CMK (cell line): Measurements from ENCODE around the gene ZNF76.
A peak's percentile ranks its signal among the peaks of the same experiment; 100 is the strongest.

Experiments used
- DNase-seq: peaks from one replicate; pipeline ENCODE4 v3.0.0-alpha.2; 2010; ENCODE audit warnings: low read depth

The ZNF76 gene

GRCh38 chr6:35267897-35268296 is 8.4 kb downstream of the ZNF76 start:
- no peak for DNase-seq

- no peak for DNase-seq
These were observed 12.5 kb downstream of the ZNF76 start for GRCh38 chr6:35272005-35272404.

GRCh38 chr6:35273822-35274559 is 14.5 kb downstream of the ZNF76 start:
- no peak for DNase-seq

GRCh38 chr6:35275744-35276260 is 16.3 kb downstream of the ZNF76 start:
- no peak for DNase-seq

- no peak for DNase-seq
These were observed 19.2 kb downstream of the ZNF76 start for GRCh38 chr6:35278708-35279107.

GRCh38 chr6:35280903-35281302 is 21.4 kb downstream of the ZNF76 start:
- DNase-seq, result no peak

- no peak for DNase-seq
These were observed 22.9 kb downstream of the ZNF76 start for GRCh38 chr6:35282472-35282871.

GRCh38 chr6:35283361-35283760 is 23.8 kb downstream of the ZNF76 start:
- DNase-seq, result no peak

GRCh38 chr6:35287671-35288396 is 28.3 kb downstream of the ZNF76 start:
- no peak for DNase-seq

- DNase-seq, result no peak
These were observed 29.3 kb downstream of the ZNF76 start for GRCh38 chr6:35288834-35289233.

GRCh38 chr6:35291491-35291890 is 32.0 kb downstream of the ZNF76 start:
- no peak for DNase-seq

GRCh38 chr6:35292494-35292893 is 33.0 kb downstream of the ZNF76 start:
- no peak for DNase-seq

GRCh38 chr6:35293681-35294080 is 34.1 kb downstream of the ZNF76 start:
- no peak for DNase-seq

- no peak for DNase-seq
These were observed 34.9 kb downstream of the ZNF76 start for GRCh38 chr6:35294308-35294945.

- no peak for DNase-seq
These were observed 35.5 kb downstream of the ZNF76 start for GRCh38 chr6:35295036-35295435.

GRCh38 chr6:35295521-35296315 is 36.2 kb downstream of the ZNF76 start:
- DNase-seq, result no peak

- DNase-seq, result no peak
These were observed 37.5 kb downstream of the ZNF76 start for GRCh38 chr6:35296931-35297600.

- DNase-seq, result peak; percentile 83
These were observed 38.3 kb downstream of the ZNF76 start, which contains the start of gene DEF6 for GRCh38 chr6:35297601-35298481. Gene DEF6, plus strand, starts transcription at chr6:35297818. Its CDS starts 39 bp downstream, at chr6:35297857.

- DNase-seq, result no peak
These were observed 39.1 kb downstream of the ZNF76 start for GRCh38 chr6:35298625-35299140.

- DNase-seq, result peak; percentile 59
These were observed 40.1 kb downstream of the ZNF76 start for GRCh38 chr6:35299674-35300073.
